HG03135 (cell line): ENCODE results near the gene ARHGEF28.

Experiments used
- ATAC-seq: cut with Tn5 transposase; IDR thresholded peaks from one replicate; pipeline ENCODE4 v1.9.1; 2021; ENCODE audit warnings: mild to moderate bottlenecking, moderate library complexity; ENCODE audit not compliant: unreplicated experiment

The ARHGEF28 gene

DNA sequence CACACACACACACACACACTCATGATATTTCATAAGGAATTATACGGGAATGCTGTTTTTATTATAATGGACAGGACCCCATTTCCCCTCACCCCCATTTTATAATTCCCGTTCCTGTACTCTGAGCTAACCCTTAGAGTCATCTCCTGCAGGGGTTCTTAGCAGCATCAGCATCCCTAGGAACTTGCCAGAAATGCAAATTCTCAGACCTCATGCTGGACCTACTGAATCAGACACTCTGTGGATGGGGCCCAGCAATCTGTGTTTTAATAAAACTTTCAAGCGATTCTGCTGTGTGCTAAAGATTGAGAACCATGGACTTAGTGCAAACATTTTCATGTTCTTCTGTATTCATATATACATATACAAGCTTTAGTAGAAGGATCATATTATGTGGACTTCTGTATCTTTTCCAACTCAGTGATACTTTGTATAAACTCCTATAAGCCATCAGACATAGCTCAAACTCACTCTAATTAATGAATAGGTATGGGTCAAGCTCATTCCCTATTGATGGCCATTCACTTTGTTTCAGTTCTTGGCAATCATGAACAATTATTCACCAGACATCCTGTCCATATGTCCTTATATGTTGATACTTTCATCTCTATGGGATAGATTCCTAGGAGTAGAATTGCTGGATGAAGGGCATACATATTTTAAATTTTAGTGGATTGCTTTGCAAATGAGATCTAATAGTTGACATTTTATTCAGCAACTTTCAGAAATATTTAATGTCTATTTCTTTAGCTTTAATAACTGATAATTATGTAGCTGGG is 65.5 kb downstream of the ARHGEF28 start:
- no peak for ATAC-seq

DNA sequence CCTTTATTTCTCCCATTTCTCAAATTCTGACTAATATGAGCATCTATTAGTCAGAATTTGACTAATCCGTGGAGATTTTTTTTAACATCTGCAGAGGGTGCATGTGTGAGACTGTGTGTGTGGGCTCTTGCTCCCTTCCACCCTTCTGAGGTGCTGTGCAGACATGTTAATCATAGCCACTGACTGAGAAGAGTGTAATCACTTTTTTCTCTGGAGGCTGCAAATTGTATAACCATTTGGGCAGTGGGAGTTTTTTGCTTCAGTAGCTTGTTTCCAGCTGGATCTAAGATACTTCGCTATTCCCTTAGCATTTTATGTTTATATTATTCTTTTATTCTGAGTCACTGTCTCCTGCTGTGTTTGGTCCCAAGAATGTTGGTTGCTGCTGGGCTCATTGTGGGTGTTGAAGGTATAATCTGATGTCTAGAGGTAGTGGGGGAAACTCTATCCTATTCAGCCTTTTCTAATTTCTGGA is 66.2 kb downstream of the ARHGEF28 start:
- no peak for ATAC-seq

DNA sequence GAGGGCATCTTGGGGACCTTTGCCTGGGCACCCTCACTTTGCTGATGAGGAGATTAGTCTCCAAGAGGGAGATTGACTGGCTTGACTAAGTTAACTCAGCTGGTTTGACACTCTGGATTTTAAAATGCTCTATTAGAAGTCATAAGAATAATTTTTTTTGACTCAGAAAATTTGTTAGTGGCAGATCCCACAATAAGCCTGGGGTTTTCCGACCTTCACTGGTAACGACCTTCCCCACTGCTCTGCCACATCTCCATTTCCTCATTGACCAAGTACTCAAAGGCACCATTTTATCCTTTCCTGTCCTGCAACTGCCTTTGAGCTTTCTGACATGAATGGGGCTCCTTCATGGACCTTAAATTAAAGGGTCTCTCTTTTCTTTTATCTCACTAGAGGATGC is 67.0 kb downstream of the ARHGEF28 start:
- ATAC-seq = no peak

DNA sequence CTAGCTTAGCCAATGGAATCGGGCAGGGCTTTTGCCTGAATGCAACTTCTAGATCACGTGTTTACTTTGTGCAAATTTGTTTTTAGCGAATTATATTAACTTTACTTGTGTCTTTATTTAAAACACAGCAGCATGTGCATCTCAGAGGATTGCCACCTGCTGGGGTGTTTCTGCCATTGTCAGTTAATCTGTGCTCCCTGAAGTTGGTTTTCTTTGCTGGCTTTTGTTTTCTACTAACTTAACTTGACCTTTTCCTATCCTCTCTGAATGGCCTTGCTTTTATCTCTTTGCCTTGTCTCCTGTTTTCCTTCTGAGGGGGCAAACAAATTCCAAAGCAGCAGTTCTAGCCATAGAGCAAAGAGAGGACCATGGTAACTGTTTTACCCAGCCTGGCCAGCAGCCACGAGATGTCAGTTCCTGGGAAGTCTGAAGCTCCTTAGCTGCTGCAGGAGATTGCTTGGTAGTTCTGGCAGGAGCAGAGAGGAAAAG is 67.6 kb downstream of the ARHGEF28 start:
- no peak for ATAC-seq

DNA sequence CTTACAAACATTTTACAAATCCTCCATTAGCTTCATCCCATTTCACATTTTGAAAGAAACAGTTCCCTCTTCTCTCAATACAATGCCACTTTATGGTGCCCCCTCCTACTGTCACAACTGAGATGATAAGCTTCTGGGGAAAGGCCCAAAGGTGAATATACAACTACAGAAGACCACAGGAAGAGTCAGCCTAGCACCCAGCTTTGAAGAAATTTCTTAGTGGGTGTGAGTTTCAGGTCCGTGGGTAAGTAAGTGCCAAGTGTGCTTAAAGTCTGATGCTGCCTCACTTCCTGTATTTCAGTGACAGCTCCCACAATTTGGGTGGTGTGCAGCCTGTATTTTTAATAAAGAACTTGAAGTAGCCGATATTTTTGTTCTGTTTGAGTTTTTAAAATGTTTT is 68.1 kb downstream of the ARHGEF28 start:
- ATAC-seq = peak; percentile 72

DNA sequence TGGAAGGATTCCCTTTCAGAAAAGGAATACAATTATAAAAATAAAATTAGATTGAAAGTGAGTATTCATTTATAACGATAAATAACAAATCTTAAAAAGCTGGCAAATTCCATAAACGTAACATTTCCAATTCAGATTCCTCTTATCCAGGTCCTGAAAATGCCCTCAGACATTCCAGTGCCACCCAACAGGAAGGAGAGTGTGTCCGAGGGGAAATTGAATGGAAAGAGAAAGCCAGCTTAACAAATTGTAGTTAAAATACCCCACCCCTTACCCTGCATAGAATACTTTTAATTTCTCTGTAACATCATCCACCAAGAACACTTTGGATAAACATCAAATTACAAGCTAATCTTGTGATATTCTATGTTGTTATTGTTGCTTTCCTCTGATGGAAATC is 72.0 kb downstream of the ARHGEF28 start:
- no peak for ATAC-seq

DNA sequence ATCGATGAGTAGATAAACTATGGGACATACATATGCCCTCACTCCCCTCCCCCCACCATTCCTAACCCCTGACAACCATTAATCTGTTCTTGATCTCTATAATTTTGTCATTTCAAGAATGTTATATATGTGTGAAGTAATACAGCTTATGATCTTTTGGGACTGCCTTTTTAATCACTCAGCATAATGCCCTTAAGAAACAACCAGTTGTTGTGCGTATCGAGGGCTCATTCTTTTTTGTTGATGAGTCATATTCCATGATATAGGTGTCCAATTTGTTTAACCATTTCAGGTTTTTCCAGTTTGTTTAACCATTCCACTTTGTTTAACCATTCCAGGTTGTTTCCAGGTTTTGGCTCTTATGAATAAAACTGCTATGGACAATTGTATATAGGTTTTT is 75.6 kb downstream of the ARHGEF28 start:
- ATAC-seq = no peak

DNA sequence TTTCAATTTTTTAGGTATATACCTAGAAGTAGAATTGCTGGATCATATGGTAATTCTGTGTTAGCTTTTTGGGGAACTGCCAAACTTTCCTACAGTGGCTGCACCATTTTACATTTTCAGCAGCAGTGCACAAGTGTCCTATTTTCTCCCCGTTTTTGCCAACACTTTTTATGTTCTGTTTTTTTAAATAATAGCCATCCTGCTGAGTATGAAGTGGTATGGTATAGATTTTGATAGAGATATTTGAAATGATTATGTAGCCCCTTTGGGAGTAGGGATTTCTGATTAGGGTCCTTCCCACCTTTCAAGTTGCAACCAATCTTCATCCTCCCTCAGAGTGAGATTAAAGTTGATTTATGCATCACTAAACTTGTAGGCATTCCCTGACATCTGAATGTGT is 76.5 kb downstream of the ARHGEF28 start:
- ATAC-seq = no peak

DNA sequence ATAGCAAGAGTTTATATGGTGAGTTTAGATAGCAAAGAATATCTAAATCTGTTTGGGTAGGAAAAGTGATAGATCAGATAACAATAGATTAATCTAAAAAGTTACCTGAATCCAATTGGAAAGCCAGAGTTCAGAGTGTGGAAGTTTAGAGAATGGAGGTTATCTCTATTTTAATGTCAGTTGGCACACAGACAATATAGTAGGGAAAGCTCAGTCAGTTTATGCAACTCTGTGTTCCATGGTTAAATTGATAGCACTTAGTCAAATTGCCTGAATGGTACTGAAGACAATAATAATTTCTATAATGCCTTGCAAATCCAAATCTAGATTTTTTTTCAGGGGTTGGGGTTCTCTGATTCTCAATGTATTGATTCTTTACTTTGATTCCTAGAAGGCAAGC is 77.0 kb downstream of the ARHGEF28 start:
- ATAC-seq = no peak

DNA sequence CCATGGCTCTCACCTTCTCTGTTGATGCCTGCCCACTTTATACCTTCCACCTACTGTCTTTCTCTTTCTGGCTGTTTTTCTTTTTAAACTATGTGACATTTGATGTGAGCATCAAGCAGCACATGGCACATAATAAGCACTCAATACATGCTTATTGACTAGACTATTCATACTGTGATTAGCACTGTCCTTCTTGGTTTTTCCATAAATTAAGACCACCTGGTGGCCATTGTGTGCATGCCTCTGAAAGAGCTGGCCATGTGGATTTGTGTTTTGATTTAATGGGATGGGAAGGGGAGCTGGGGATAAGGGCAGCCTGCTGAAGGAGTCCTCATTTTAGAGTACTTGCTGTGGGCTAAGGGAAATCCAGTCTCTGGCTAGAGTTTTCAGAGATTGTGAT is 79.4 kb downstream of the ARHGEF28 start:
- ATAC-seq = no peak

DNA sequence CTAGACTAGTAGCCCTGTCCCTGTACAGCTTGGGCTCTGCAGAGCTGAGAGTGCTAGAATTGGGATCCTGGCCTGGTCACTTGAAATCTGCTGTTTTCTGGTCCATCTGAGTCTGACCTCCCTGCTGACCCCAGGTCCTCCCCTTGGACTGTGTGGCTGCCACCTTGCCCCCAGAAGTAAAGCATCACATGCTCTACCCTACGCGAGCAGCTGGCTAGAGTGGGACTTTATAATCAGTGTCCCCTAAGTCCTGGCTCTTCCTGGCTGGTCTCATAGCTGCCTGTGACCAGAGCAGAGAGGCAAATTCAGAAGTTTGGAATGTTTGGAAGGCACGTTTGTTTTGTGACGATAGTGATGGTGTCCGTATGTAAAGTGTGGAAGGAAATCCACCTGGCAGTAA is 81.0 kb downstream of the ARHGEF28 start:
- ATAC-seq = no peak

DNA sequence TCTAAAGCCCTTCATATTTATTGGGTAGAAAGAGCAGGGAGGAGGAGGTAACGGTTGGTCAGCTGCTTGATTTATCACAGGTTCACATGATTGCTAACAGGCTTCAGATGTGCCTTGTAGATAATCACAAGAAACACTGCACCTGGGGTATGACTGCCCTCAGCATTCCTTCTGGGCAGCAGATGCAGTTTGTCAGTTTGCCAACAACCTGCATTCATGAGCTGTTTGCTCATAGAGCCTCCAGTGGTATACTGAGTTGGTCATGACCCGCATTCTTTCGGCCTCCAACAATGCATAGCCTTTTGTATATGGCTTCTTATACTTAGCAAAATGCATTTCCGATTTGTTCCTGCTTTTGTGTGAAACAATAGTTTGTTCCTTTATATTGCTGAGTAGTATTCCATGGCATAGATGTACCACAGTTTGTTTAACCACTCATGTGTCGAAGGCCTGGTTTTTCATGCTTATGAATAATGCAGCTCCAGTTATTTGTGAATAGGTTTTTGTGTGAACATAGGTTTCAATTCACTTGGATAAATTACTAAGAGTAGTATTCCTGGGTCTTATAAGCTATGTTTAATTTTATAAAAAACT is 83.6 kb downstream of the ARHGEF28 start:
- ATAC-seq = no peak

DNA sequence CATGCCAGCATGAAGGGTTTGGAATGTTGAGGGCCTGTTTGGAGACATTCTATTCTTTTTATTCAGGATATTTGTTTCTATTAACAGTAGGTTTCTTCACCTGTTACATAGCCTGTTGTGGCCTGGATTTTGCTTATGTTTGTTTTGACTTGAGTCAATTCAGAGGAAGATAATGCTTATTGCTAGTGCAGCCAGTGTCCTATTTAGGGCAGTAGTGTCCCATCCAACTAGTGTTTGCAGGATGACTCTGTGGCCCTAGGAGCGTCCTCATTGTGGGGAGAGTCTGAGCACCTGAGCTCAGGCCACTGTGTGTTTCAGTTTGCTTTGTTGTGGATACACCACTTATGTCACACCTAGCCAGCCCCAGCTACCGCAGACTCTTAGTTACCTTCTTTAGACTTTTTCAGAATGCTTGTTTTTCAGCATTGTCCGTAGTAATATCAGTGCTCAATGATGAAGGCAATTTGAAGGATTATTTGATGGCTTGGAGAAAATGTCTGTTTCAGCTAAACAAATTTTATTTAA is 90.3 kb downstream of the ARHGEF28 start:
- ATAC-seq = no peak

DNA sequence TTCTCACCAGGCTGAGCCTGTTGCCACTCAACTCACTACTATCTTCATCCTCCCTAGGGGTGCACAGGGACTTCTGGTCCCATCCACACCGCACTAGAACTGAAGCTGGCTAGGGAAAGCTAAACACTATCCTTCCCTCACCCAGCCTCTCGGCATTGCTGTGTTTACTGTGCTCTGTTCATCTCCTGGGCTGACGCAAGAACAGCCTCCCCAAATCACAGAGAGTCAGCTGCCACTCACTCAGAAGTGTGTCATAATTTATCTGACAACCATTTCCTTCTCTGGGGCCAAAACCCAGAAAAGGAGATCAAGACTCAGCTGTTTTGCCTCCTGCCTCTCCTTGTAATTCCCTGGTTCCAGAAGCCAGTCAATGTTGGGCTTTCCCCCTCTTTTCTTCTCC is 92.8 kb downstream of the ARHGEF28 start:
- ATAC-seq = no peak

DNA sequence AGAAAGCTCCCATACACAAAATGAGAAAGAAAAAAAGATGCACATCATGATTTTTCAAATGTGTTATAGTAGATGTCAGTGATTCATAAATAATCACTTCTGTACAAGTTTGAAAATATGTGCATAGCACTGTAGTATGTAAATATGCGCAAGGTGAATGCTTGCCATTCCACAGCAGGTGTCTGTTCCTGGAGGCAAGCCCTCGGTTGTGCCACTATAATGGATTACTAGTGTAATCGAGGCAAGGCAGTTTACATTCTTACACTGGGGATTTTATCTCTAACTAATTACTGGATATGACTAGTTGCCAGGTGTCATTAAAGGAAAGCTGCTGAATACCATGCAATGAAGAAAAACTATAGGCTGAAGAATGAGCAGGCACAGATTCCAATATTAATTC is 93.6 kb downstream of the ARHGEF28 start:
- ATAC-seq = no peak

DNA sequence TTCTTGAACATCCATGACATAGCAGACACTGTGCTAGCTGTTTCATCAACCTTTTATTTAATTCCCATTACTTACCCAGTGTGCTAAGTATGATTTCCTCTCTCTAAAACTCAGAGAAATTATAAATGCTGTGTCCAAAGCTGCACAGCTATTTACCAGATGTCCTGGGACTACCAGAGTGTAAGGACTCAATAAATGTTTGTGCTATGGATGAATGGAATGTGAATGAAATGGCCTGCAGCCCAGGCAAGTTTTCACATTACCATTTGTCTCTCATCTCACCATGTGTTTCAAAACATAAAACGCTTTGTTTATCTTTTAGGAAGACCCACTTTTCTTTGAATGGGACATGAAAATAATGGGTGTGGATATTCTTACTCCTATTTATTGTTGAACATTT is 96.2 kb downstream of the ARHGEF28 start:
- no peak for ATAC-seq

DNA sequence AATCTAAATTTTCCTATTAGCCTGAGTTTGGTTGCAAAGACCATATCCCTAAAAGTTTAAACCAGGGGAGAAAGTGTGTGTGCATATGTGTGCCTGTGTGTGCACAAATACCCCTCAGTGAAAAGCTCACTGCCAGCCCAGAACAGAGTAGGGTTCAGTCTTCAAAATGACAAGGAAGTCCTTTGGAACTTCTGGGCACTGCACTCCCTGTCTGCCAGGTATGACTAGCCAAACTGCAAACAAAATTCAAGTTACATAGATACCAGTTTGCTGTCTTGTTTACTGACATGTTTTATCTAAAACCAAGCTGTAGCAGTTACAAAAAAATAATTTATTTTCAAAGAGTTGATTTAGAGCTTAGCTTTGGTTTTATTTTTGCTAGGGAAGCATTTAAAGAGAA is 100.1 kb downstream of the ARHGEF28 start:
- no peak for ATAC-seq

DNA sequence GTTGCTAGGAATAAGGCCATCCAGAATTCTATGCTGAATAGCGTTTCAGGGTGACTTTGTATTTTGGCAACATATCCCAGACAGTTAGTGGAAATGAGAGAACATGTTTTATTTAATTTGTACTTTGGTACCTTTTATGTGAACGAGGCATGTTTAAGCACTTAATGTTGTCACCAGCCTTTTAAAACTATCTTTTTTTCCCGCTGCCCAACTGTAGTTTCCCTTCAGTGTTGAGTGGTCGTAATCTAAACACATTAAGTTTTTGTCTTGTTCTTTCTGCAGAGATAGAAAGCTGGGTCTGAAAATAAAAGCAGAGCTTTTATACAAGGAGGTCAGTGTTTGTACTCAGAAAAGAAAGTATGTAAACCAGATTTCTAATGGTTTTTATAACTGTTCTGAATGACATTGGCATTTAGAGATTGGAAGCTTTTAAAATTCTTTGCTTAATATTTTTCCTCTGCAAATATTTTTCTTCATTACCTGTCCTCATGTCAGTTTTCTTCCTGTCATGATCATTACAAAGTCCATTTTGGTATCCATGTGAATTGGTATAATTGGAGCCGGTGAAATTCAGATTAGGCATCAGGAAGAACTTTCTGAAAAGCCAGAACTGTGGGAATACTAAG is 100.7 kb downstream of the ARHGEF28 start:
- no peak for ATAC-seq

DNA sequence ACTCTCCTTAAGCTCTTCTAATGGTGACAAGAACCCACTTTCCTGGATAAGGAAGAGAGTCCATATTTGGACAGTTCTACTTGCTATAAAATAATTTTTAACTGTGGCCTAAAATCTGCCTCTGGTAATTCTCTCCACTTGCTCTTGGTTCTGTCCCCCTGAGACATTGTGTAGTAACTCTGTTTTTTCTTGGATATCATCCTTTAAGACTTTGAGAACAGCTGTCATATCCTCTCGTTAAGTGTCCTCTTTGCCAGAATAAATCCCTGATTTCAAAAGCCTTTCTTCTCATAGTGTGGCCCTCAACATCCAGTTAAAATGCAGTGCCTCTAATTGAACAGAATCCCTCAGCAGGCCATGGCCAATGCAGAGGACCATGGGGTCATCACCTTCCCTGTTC is 101.5 kb downstream of the ARHGEF28 start:
- no peak for ATAC-seq

DNA sequence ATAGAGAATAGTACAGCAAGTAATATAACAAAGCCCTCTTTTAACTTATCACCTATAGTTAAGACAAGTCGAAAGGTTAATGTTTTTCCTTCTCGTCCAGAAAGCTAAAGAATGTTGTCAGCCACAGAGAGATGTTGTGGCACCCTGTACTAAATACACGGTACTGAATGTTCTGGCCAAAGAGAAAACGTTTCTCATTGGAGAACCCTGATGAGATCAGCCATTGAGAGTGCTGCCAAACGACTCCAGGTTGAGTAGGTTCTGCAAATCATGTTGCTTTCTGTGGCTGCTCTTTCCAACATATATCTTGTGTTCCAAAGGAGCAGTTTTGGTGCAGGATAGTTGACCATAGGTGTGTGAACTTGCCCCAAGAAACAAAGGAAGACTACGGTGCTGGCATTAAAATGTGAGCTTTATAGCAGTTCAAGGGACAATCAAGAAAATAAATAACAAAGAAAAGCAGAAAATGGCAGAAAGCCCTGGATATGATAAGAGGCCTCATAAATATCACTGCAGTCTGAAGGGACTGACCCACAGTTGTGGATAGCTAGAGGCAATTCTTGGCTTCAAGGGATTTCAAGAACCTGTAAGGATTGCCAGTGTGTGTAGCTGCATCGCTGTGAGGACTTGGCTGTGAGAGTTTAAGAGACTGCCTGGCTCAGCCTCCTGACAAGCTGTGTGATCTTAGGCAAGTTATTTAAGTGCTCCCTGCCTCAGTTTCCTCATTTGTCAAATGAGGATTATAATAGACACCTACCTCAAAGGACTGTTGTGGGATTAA is 102.7 kb downstream of the ARHGEF28 start:
- no peak for ATAC-seq

DNA sequence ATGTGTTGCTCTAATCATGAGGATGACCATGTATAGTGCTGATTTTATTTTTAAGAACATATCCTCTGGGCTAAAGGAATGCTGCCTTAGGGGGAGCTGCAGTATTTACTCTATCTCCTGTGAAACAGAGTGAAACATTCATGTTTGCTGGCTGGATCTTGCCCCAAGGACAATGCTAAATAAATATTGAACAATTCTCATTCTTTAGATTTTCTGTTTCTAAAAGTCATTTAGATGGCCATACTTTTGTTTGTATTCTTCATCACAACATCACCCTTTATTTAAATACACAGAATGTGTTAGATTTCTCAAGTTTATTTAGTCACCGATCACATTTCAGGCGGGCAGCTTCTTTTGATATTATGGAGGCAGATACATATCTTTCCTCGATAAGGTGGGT is 103.3 kb downstream of the ARHGEF28 start:
- ATAC-seq = no peak
